GM12875 (cell line): ENCODE data around the gene SLC34A1.
"Not testable (repeated sequence)": the region's sequence is repeated elsewhere in the genome, so short reads cannot be mapped to it uniquely, and the experiment has no call there.

Source experiments
- H3K4me3 ChIP-seq: one replicate; pipeline ENCODE4 v1.5.1; 2011; ENCODE audit warnings: low read depth, low read length, control low read depth
- TF ChIP-seq, protein P1 (sequence below): IDR thresholded peaks from 2 replicates; pipeline ENCODE4 v1.5.1; 2011; ENCODE audit warnings: low read depth, mild to moderate bottlenecking, control low read depth, inconsistent platforms, low read length, moderate library complexity, borderline replicate concordance; ENCODE audit not compliant: insufficient read depth

The SLC34A1 gene

DNA sequence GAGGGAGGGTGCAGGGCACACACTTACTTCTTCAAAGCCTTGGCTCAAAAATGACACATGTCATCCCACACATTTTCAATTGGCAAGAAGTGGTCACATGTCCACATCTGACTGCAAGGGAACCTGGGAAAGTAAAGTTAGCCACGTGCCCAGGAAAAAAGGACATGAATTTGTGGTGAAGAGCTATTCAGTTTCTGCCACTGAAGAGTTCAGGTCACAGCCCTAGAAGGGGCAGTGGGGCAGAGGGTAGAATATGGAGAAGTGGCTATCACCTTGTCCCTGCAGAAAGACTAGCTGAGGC lies 28.4 kb upstream of the SLC34A1 start:
- TF ChIP-seq, protein P1, sequence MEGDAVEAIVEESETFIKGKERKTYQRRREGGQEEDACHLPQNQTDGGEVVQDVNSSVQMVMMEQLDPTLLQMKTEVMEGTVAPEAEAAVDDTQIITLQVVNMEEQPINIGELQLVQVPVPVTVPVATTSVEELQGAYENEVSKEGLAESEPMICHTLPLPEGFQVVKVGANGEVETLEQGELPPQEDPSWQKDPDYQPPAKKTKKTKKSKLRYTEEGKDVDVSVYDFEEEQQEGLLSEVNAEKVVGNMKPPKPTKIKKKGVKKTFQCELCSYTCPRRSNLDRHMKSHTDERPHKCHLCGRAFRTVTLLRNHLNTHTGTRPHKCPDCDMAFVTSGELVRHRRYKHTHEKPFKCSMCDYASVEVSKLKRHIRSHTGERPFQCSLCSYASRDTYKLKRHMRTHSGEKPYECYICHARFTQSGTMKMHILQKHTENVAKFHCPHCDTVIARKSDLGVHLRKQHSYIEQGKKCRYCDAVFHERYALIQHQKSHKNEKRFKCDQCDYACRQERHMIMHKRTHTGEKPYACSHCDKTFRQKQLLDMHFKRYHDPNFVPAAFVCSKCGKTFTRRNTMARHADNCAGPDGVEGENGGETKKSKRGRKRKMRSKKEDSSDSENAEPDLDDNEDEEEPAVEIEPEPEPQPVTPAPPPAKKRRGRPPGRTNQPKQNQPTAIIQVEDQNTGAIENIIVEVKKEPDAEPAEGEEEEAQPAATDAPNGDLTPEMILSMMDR: no peak
- H3K4me3 ChIP-seq: no peak overlapping the region

DNA sequence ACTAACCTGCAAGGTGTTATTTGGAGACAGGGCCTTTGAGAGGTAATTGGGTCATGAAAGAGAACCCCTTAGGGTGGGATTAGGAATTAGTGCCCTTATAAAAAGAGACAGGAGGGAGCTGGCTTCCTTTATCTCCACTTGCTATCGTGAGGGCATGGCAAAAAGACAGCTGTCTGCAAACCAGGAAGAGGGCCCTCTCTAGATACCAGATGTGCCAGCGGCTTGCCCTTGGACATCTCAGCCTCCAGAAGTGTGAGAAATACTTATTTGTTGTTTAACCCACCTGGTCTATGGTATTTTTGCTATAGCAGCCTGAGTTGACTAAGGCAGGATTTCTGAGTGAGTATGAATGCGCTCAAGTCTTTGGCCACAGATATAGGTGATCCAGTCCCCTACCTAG lies 27.5 kb upstream of the SLC34A1 start:
- H3K4me3 ChIP-seq: no peak overlapping the region
- TF ChIP-seq, protein P1: no peak

- no peak overlapping the region for H3K4me3 ChIP-seq
- TF ChIP-seq, protein P1: no peak
Measured at GRCh38 chr5:177357146-177357458, 27.1 kb upstream of the SLC34A1 start.

GRCh38 chr5:177357459-177358351 lies 26.5 kb upstream of the SLC34A1 start, which contains the start of gene RGS14:
RGS14 (plus strand) TSS chr5:177357924; CDS start chr5:177358025, 101 bp downstream.
- TF ChIP-seq, protein P1: no peak

DNA sequence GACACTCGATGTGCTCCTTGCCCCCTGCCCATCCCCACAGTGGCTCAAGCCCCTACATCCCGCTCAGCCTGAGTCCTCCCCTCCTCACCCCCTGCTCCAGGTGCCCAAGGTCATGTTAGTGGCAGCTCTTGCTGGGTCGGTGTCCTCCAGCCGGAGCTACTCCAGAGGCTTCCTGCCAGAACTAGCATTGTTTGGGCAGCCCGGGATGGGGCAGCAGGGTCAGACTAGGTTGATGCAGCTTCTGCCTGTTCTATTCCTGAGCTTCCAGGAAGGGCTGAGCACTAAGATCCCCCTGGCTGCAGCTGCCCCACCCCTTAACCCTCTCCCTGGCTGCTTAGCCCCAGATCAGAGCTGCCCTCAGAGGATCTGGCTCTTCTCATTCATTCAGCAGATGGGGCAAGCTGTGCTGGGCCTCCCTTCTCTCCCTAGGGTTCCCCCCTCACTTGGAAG lies 25.8 kb upstream of the SLC34A1 start:
- TF ChIP-seq, protein P1: no peak
- peak overlapping the region; percentile 88 for H3K4me3 ChIP-seq

More at GRCh38 chr5:177357459-177358351, 26.5 kb upstream of the SLC34A1 start, which contains the start of gene RGS14:
- H3K4me3 ChIP-seq: peak within 1 kb of the TSS; percentile 88

GRCh38 chr5:177359451-177359851 lies 24.8 kb upstream of the SLC34A1 start:
- peak overlapping the region; percentile 88 for H3K4me3 ChIP-seq
- TF ChIP-seq, protein P1: no peak

DNA sequence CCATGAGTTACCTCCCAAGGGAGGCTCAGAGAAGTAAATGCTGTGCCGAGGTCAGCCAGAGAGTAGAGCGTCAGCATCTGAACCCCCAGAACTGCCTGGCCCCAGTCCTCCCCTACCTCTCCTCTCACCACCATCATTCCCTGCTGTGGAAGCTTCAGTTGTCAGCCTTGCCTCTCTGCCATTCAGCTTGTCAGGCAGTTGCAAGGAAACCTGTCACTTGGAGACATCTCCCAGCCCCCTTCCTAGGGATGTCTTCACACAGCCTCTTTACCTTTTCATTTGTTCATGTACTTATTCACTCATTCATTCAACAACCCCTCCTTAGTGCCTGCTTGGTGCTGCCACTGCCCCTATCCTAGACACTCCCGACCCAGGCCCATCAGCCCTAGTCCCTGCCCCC lies 24.4 kb upstream of the SLC34A1 start:
- TF ChIP-seq, protein P1: no peak
- H3K4me3 ChIP-seq: peak overlapping the region; percentile 88

- H3K4me3 ChIP-seq: not testable (repeated sequence)
Measured at GRCh38 chr5:177360740-177361139, 23.5 kb upstream of the SLC34A1 start.
